SK-N-SH (cell line): Measurements from ENCODE around the gene CITED1. TPM values are rescaled to one million over a fixed set of nuclear protein-coding genes. Genes with fewer than 3 reads are reported as not detected.

Source experiments
- CTCF ChIA-PET: fragments of 300-600, 350-600 bp; formaldehyde crosslinking; extraction: SDS; loops from one replicate; lab custom pipeline; 2021; lab: Yijun Ruan, JAX
- POLR2A ChIA-PET: fragments of 350-600 bp; sonication (Branson Sonifier 250); formaldehyde crosslinking; extraction: SDS; loops from one replicate; lab custom pipeline; 2020; ENCODE audit warnings: antibody characterized with exemption, inconsistent platforms; lab: Yijun Ruan, JAX
- DNase-seq: peaks from one replicate; pipeline ENCODE4 v3.0.0; 2012
- H2AFZ ChIP-seq: fragments of 200-600 bp; sonication (generic); 2 replicates; pipeline ENCODE4 v1.8.1; 2016; ENCODE audit warnings: antibody characterized with exemption, mild to moderate bottlenecking, low read depth
- H3F3A ChIP-seq: fragments of 200-600 bp; sonication (generic); replicated peaks from 2 replicates; pipeline ENCODE3; 2016; ENCODE audit warnings: antibody characterized with exemption, mild to moderate bottlenecking; ENCODE audit not compliant: insufficient read depth
- H3K27ac ChIP-seq, 2 experiments: fragments of 200-500 bp in 1 of 2; fragments of 200-600 bp in 1 of 2; sonication (Bioruptor generic) in 1 of 2; sonication (generic), shearing (Covaris generic) in 1 of 2; 2 replicates each; pipeline versions ENCODE4 v1.5.1 to v1.6.1; 2014 to 2016; ENCODE audit warnings: low read depth in 2 of 2, inconsistent platforms in 1 of 2, low read length in 1 of 2, mild to moderate bottlenecking in 1 of 2, mixed read lengths in 1 of 2
- H3K27me3 ChIP-seq: fragments of 200-600 bp; sonication (generic), shearing (Covaris generic); 2 replicates; pipeline ENCODE4 v1.6.1; 2016; ENCODE audit warnings: mixed run types; ENCODE audit not compliant: insufficient read depth
- H3K36me3 ChIP-seq, 2 experiments: fragments of 200-500 bp in 1 of 2; fragments of 200-600 bp in 1 of 2; sonication (Bioruptor generic) in 1 of 2; sonication (generic) in 1 of 2; replicated peaks in 1 of 2; 2 replicates each; pipeline versions ENCODE3 to v1.5.1; 2014 to 2016; ENCODE audit warnings: low read length in 1 of 2, mild to moderate bottlenecking in 1 of 2; ENCODE audit not compliant: insufficient read depth in 2 of 2, control insufficient read depth in 1 of 2
- H3K4me1 ChIP-seq, 2 experiments: fragments of 200-500 bp in 1 of 2; fragments of 200-600 bp in 1 of 2; sonication (Bioruptor generic) in 1 of 2; sonication (generic), shearing (Covaris generic) in 1 of 2; 2 replicates each; pipeline versions ENCODE4 v1.5.1 to v1.6.1; 2014 to 2016; ENCODE audit warnings: low read depth in 1 of 2, low read length in 1 of 2, mixed run types in 1 of 2; ENCODE audit not compliant: insufficient read depth in 2 of 2, control insufficient read depth in 1 of 2
- H3K4me2 ChIP-seq: fragments of 200-600 bp; sonication (generic), shearing (Covaris generic); 2 replicates; pipeline ENCODE4 v1.6.1; 2017; ENCODE audit warnings: mixed run types
- H3K4me3 ChIP-seq, 2 experiments: fragments of 200-500 bp in 1 of 2; fragments of 200-600 bp in 1 of 2; sonication (Bioruptor generic) in 1 of 2; sonication (generic), shearing (Covaris generic) in 1 of 2; 2 replicates each; pipeline versions ENCODE4 v1.5.1 to v1.8.1; 2014 to 2016; ENCODE audit warnings: low read depth in 2 of 2, inconsistent platforms in 1 of 2, low read length in 1 of 2, mild to moderate bottlenecking in 1 of 2, mixed read lengths in 1 of 2, moderate library complexity in 1 of 2
- H3K79me2 ChIP-seq: fragments of 200-600 bp; sonication (generic); 2 replicates; pipeline ENCODE4 v1.8.1; 2017; ENCODE audit warnings: mild to moderate bottlenecking; ENCODE audit not compliant: insufficient read depth
- H3K9ac ChIP-seq: fragments of 200-600 bp; sonication (generic); 2 replicates; pipeline ENCODE4 v1.6.1; 2017; ENCODE audit warnings: mixed run types
- H3K9me2 ChIP-seq: fragments of 200-600 bp; sonication (generic); 2 replicates; pipeline ENCODE4 v1.6.1; 2017; ENCODE audit warnings: mixed run types
- H3K9me3 ChIP-seq: fragments of 200-600 bp; sonication (generic); 2 replicates; pipeline ENCODE4 v1.6.1; 2017; ENCODE audit warnings: mixed run types, mild to moderate bottlenecking, moderate library complexity
- H4K20me1 ChIP-seq: fragments of 200-600 bp; sonication (generic); 2 replicates; pipeline ENCODE4 v1.6.1; 2017; ENCODE audit warnings: mild to moderate bottlenecking, mixed run types; ENCODE audit not compliant: insufficient read depth
- CHD2 ChIP-seq: fragments of 150-350 bp; IDR thresholded peaks from 2 replicates; pipeline ENCODE4 v1.6.1; 2018; ENCODE audit warnings: low read length; ENCODE audit not compliant: partially characterized antibody
- ELF1 ChIP-seq: IDR thresholded peaks from 2 replicates; pipeline ENCODE4 v1.4.0; 2012
- FOXM1 ChIP-seq: IDR thresholded peaks from 2 replicates; pipeline ENCODE4 v1.4.0; 2012; ENCODE audit warnings: low read depth, mild to moderate bottlenecking
- GABPA ChIP-seq: IDR thresholded peaks from 2 replicates; pipeline ENCODE4 v1.4.0; 2012; ENCODE audit warnings: low read depth, mild to moderate bottlenecking
- GATA2 ChIP-seq: sonication (generic); formaldehyde crosslinking; IDR thresholded peaks from 2 replicates; pipeline ENCODE4 v1.5.0; 2020; ENCODE audit warnings: mild to moderate bottlenecking, missing genetic modification reagents
- NFIC ChIP-seq: IDR thresholded peaks from 2 replicates; pipeline ENCODE4 v1.4.0; 2012; ENCODE audit warnings: borderline replicate concordance
- PBX3 ChIP-seq: IDR thresholded peaks from 2 replicates; pipeline ENCODE4; 2012
- RCOR1 ChIP-seq: fragments of 150-350 bp; IDR thresholded peaks from 2 replicates; pipeline ENCODE4 v1.6.1; 2017; ENCODE audit warnings: antibody characterized with exemption, low read length
- RFX5 ChIP-seq: IDR thresholded peaks from 2 replicates; pipeline ENCODE4 v1.6.1; 2012; ENCODE audit warnings: mild to moderate bottlenecking, improper control_type of control experiment, low read length
- RXRA ChIP-seq: IDR thresholded peaks from 2 replicates; pipeline ENCODE4 v1.4.0; 2012; ENCODE audit warnings: low read depth, mild to moderate bottlenecking, borderline replicate concordance
- SIN3A ChIP-seq: IDR thresholded peaks from 2 replicates; pipeline ENCODE4 v1.6.1; 2012; ENCODE audit warnings: low read depth, mild to moderate bottlenecking, low read length, moderate library complexity, borderline replicate concordance
- SMC3 ChIP-seq: IDR thresholded peaks from 2 replicates; pipeline ENCODE4 v1.6.1; 2012; ENCODE audit warnings: low read depth, low read length, improper control_type of control experiment
- TCF12 ChIP-seq: IDR thresholded peaks from 2 replicates; pipeline ENCODE4 v1.4.0; 2012
- TEAD4 ChIP-seq: IDR thresholded peaks from 2 replicates; pipeline ENCODE4 v1.4.0; 2012; ENCODE audit warnings: mild to moderate bottlenecking, borderline replicate concordance; ENCODE audit not compliant: insufficient read depth
- USF1 ChIP-seq: IDR thresholded peaks from 2 replicates; pipeline ENCODE4 v1.4.0; 2012; ENCODE audit warnings: low read depth, borderline replicate concordance
- ZBTB33 ChIP-seq: IDR thresholded peaks from 2 replicates; pipeline ENCODE4 v1.4.0; 2012; ENCODE audit warnings: low read depth, borderline replicate concordance
- WGBS: methylation state at CpG from one replicate; pipeline ENCODE4 v1.1.6; 2017; ENCODE audit warnings: low lambda C conversion rate; 5-methylcytosine and 5-hydroxymethylcytosine counted together
- polyA plus RNA-seq, 3 experiments: library from polyadenylated mRNA; depleted of rRNA; stranded (reverse); fragments of >200 nt; gene quantifications; 2 replicates each; pipeline ENCODE4 v1.2.3, GENCODE V29; 2012

CITED1 gene
- polyA plus RNA-seq, 1 of the 3 experiments (the other 2 are of a cell fraction), result 0.44 TPM

GRCh38 chrX:72316408-72317110 lies 10.8 kb upstream of the CITED1 start:
- Histone ChIP-seq H4K20me1 (no peaks in the 10 kb centered on the region), H3K4me3 (no peak overlapping the region), H3K27ac (no peak overlapping the region), H3K36me3 (no peaks in the 10 kb centered on the region), H3K4me2 (no peak overlapping the region), H3K79me2 (no peaks in the 10 kb centered on the region), H3K4me1 (no peaks in the 10 kb centered on the region; a peak in 1 of 4 replicates), H3K9me3 (no peaks in the 10 kb centered on the region), H3K27me3 (0 out of 2 replicates have a peak, but pooled peaks cover 4% of the 10 kb centered on the region), H3F3A (no peaks in the 10 kb centered on the region), H2AFZ (no peak overlapping the region), H3K9me2 (no peaks in the 10 kb centered on the region), H3K9ac (no peak overlapping the region)
- WGBS, result 72% methylated on average over 9 of the region's 12 CpGs
- CTCF ChIA-PET, result no interaction called here
- POLR2A ChIA-PET, result no interaction called here
- TF ChIP-seq PBX3, result no peak
- DNase-seq, result no peak

GRCh38 chrX:72314881-72315280 lies 9.2 kb upstream of the CITED1 start:
- Histone ChIP-seq H3K9me3 (no peaks in the 10 kb centered on the region), H3K27ac (no peak overlapping the region), H3K4me2 (no peak overlapping the region), H3K79me2 (no peaks in the 10 kb centered on the region), H3K4me3 (no peak overlapping the region), H3F3A (no peaks in the 10 kb centered on the region), H3K4me1 (no peaks in the 10 kb centered on the region; a peak in 1 of 4 replicates), H2AFZ (no peak overlapping the region), H3K27me3 (peaks cover 4% of the 10 kb centered on the region; the same call in 1 of the 2 replicates), H3K9me2 (no peaks in the 10 kb centered on the region), H3K36me3 (no peaks in the 10 kb centered on the region), H3K9ac (no peak overlapping the region), H4K20me1 (no peaks in the 10 kb centered on the region)
- TF ChIP-seq SIN3A (no peak), ELF1 (no peak)
- 81% methylated on average over 3 of the region's 3 CpGs for WGBS
- ChIA-PET POLR2A (no interaction called here), CTCF (interaction anchor here (0.8 to 1.1 kb wide), 2 partner anchors 25 to 37 kb away, joined by 3 read pairs; partner anchors contain the start of gene RPS4X)
- DNase-seq, result no peak

GRCh38 chrX:72313707-72314641 lies 8.3 kb upstream of the CITED1 start:
- ChIA-PET POLR2A (no interaction called here), CTCF (interaction anchor here (0.8 to 1.0 kb wide), 2 partner anchors 26 to 37 kb away, joined by 3 read pairs; partner anchors contain the start of gene RPS4X)
- Histone ChIP-seq H3K27me3 (peaks cover 4% of the 10 kb centered on the region; the same call in 1 of the 2 replicates), H3K79me2 (no peaks in the 10 kb centered on the region), H3K4me1 (peaks cover 0 to 6% of the 10 kb centered on the region in 2 experiments; a peak in 1 of 4 replicates), H3F3A (no peaks in the 10 kb centered on the region), H3K27ac (no peak overlapping the region), H3K9me2 (no peaks in the 10 kb centered on the region), H3K9ac (no peak overlapping the region), H3K4me2 (no peak overlapping the region), H3K4me3 (no peak overlapping the region), H2AFZ (no peak overlapping the region), H3K36me3 (no peaks in the 10 kb centered on the region), H4K20me1 (no peaks in the 10 kb centered on the region), H3K9me3 (no peaks in the 10 kb centered on the region)
- 79% methylated on average over 8 of the region's 8 CpGs for WGBS
- no peak for DNase-seq
- TF ChIP-seq SIN3A (no peak), CHD2 (no peak), RXRA (no peak), FOXM1 (no peak), RCOR1 (no peak), GABPA (no peak), SMC3 (no peak), RFX5 (no peak), ZBTB33 (no peak), GATA2 (CRISPR knock-in tag) (no peak), TEAD4 (no peak), USF1 (no peak), ELF1 (no peak), TCF12 (no peak), NFIC (no peak)
